ENCODE results near the gene LHX8.
"Not testable (repeated sequence)": the region's sequence is repeated elsewhere in the genome, so short reads cannot be mapped to it uniquely, and the experiment has no call there.

LHX8 gene

DNA sequence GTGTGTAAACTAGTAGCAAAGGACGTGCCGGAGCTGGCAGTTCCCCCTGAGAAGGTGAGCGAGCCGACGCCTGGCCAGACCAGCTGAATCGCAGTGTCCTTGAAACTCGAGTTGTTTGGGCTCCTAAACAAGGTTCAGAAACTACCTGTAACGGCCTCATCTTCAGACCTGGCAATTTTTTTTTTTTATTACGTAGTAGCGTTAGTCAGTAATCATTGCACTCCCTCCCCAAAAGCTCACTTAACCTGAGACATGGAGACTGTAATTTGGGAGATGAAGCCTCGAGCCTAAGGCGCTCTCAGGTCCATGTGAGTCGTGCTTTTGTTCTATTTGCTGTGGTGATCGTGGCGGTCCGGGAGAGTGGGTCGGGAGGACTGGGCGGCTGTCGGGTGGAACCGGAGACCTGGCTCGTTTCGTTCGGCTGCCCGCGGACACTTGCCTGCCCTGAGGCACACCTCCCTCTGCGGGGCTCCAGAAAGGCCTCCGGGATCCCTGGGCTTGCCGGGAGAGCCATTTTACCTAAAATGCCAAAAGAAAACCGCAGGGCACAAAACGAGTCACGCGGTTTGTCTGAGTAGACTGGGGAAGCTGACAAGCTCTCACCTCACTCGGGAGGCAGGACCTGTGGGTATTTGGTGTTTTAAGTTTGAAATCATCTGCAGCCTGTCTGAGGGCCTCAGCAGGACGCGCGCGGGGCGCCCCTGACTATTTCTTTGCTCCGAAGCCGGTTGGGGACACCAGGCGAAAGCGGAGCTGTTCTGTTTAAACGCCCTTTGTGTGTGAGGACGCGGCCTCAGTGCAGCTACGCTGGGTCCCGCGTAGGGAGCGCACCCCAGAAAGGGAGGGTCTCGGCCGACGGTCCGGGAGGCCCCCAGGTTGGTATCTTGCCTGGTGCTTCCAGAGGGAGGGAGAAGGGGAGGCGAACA, 722 bp downstream of the LHX8 start:
- no peak for DNase-seq

DNA sequence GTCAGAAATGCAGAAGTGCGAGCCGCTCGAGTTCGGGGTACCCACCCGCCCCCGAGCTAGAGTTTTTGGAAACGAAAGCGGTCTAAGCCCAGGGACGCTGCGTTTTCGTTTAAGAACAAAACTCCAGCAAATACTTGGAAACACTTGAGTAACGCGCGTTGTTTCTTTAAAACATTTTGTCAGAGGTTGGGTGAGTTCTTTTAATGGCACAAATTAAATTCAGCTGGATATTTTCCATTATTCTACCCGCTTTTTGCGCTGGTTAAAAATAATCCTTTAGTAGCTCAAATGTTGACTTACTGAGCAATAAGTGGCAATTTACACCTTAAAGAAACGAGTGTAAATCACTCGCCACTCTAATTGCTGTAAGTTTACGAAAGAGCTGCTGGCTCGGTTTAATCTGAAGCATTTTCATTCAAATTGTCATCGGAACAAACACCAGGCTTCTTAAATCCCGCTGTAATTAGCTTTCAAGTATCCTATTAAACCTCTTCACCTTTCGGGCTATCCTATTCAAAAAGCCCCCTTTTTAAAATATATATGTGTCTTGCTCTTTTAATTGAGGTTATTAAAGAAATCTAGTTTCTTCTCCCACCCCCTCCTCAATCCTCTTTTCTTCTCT, 1.5 kb downstream of the LHX8 start:
- no peak for DNase-seq

- DNase-seq, result no peak
Measured at GRCh38 chr1:75136195-75136815, 2.1 kb downstream of the LHX8 start.

DNA sequence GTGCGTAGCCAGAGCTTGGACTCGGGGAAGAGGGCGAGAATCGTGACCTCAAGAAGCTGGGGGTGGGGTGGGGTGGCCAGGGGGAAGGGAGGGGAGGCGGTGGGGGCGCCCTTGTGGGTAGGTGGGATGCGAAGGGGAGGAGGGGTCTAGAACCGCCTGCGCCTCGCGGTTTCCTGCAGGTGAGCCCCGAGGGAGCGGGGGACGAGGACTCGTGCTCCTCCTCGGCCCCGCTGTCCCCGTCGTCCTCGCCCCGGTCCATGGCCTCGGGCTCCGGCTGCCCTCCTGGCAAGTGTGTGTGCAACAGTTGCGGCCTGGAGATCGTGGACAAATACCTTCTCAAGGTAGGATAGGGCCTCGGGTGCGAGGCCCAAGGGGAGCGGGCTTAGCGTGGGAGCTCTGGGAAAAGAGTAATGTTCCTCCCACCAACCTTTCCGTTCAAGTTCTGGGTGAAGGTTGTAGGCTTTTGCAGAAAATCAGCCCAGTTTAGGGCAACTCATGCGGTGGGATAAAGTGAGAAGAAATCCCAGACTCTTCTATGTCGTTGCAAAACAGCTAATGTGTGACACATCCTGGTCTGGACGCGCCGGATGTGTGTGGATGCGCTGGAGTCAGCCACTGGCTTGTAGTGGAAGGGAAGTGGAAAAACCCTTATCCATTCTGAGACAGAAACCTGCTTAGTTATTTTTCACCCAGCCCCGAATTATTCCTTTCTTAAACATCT, 2.9 kb downstream of the LHX8 start:
- no peak for DNase-seq

DNA sequence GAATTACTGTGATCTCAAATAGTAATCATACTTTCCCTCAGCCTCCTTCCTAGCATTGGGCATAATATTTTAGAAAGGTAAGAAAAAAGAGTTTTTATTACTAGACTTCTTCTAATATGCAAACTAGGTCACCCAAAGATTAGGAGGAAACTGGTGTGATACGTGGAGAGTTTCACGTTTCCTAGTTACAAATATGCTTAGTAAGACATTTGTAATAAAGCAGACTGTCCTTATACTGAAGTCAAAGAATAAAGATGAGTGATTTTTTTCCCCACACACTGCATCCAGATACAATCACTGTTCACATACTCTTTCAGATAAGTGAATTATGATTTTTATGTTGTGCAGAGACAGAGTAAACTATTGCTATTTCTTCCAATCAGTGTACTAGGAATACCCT, 17.9 kb downstream of the LHX8 start:
- DNase-seq, result no peak

DNA sequence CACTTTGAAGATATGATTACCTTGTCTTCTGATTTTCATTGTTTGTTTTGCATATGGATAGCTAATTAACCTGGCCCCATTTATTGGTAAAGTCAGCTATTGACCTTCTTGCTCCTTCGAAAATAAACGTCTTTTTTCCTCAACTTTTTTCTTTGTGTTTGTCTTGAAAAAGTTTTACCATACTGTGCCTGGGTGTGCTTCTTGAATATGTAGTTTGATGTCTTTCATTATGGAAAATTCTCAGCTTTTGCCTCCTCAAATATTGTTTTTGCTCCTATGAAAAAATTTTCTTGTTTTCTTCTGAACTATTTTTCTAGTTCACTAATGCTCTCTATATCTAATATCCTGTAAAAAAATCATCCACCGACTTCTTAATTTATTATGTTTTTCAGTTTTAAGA, 25.0 kb downstream of the LHX8 start:
- no peak for DNase-seq

- DNase-seq, result no peak
Measured at GRCh38 chr1:75165264-75165663, 31.1 kb downstream of the LHX8 start.

GRCh38 chr1:75166821-75167220, 32.6 kb downstream of the LHX8 start:
- DNase-seq, result no peak

GRCh38 chr1:75170011-75170410, 35.8 kb downstream of the LHX8 start:
- DNase-seq, result no peak

DNA sequence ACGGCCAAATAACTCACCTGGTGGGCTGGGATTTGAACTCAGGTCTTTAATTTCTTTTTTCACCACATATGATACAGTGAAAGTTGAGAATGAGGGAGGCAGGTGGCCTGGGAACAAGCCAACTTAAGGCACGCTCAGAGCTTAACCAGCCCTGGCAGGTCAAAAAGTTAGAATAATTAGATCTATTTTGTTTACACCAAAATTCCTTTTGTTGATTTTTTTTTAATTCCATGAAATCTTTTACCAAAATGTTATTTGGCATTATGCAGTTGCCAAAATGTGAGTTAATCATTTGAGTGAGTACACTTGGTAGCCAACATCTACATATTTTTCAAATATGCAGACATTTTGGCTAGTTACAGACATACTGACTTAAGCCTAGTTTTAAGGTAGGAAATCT, 36.8 kb downstream of the LHX8 start:
- DNase-seq, result no peak

GRCh38 chr1:75171876-75172275, 37.7 kb downstream of the LHX8 start:
- DNase-seq, result no peak

- DNase-seq, result no peak
Measured at GRCh38 chr1:75172556-75172955, 38.4 kb downstream of the LHX8 start.

- DNase-seq, result no peak
Measured at GRCh38 chr1:75174031-75174760, 40.0 kb downstream of the LHX8 start.

DNA sequence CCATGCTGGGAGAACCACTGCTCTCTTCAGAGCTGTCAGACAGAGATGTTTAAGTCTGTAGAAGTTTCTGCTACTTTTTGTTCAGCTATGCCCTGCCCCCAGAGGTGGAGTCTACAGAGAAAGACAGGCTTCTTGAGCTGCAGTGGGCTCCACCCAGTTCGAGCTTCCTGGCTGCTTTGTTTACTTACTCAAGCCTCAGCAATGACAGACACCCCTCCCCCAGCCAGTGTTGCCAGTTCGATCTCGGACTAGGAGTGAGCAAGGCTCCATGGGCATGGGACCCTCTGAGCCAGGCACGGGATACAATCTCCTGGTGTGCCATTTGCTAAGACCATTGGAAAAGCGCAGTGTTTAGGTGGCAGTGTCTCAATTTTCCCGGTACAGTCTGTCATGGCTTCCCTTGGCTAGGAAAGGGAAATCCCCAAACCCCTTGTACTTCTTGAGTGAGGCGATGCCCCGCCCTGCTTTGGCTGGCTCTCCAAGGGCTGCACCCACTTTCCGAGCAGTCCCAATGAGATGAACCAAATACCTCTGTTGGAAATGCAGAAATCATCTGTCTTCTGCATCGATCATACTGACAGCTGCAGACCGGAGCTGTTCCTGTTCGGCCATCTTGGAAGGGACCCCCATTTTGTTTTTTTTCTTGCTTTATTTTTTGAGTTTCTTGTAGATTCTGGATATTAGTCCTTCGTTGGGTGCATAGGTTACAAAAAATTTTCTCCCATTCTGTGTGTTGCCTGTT, 47.2 kb downstream of the LHX8 start:
- not testable (repeated sequence) for DNase-seq

- DNase-seq, result no peak
Measured at GRCh38 chr1:75188892-75189291, 54.7 kb downstream of the LHX8 start.

- DNase-seq, result no peak
Measured at GRCh38 chr1:75198163-75198562, 64.0 kb downstream of the LHX8 start.

DNA sequence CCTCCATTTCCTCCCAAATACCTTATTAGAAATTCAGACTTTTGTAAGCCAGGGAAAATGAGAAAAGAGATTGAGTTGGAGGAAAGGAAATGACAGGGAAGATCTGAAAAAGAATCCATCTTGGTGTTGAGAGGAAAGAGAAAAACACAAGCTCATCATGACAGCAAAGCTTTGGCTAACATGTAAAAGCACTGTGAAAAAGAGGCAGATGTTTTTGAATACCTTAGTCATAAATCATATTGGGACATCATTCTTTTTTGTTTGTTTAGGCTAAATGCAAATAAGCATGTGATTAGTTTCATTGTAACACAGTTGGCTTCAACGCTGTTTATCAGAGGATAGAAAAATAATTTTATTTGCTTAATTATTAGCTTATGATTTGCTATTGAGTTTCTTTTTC, 64.6 kb downstream of the LHX8 start:
- DNase-seq, result no peak

- DNase-seq, result no peak
Measured at GRCh38 chr1:75202751-75203150, 68.6 kb downstream of the LHX8 start.

- no peak for DNase-seq
Measured at GRCh38 chr1:75203415-75204277, 69.5 kb downstream of the LHX8 start.

GRCh38 chr1:75208862-75209261, 74.7 kb downstream of the LHX8 start:
- no peak for DNase-seq
